K562 (cell line): ENCODE results near the gene B4GALNT4. TPM values are rescaled to one million over a fixed set of nuclear protein-coding genes. Genes with fewer than 3 reads are reported as not detected.

Source experiments
- BMI1 ChIP-seq: fragments of 150-350 bp; IDR thresholded peaks from 2 replicates; pipeline ENCODE4 v1.6.1; 2014; ENCODE audit warnings: low read length
- EP400 ChIP-seq: fragments of 450-650 bp; IDR thresholded peaks from 2 replicates; pipeline ENCODE4 v1.6.1; 2017; ENCODE audit warnings: antibody characterized with exemption, mild to moderate bottlenecking, moderate library complexity
- FOXK1 ChIP-seq: sonication (generic); formaldehyde crosslinking; IDR thresholded peaks from 2 replicates; pipeline ENCODE4 v1.8.0; 2022; ENCODE audit warnings: missing genetic modification reagents, mild to moderate bottlenecking, borderline replicate concordance
- GATAD2B ChIP-seq: fragments of 450-650 bp; IDR thresholded peaks from 2 replicates; pipeline ENCODE4 v1.6.1; 2017; ENCODE audit warnings: mild to moderate bottlenecking, borderline replicate concordance
- HDAC1 ChIP-seq, 2 experiments: fragments of 450-650 bp; IDR thresholded peaks; 2 replicates each; pipeline ENCODE4 v1.6.1; 2016 to 2017; ENCODE audit warnings: inconsistent platforms in 1 of 2, mild to moderate bottlenecking in 1 of 2, moderate library complexity in 1 of 2
- HDAC8 ChIP-seq: fragments of 450-650 bp; IDR thresholded peaks from 2 replicates; pipeline ENCODE4 v1.6.1; 2016; ENCODE audit warnings: mild to moderate bottlenecking, missing genetic modification characterization, moderate library complexity, missing compliant biosample characterization
- ILF3 ChIP-seq: fragments of 450-650 bp; IDR thresholded peaks from 2 replicates; pipeline ENCODE4 v1.6.1; 2018; ENCODE audit warnings: antibody characterized with exemption, mild to moderate bottlenecking, moderate library complexity, borderline replicate concordance
- MECOM ChIP-seq: fragments of 250-450 bp; sonication (Bioruptor Pico); IDR thresholded peaks from 2 replicates; pipeline ENCODE4 v1.8.0; 2022; ENCODE audit warnings: inconsistent platforms
- MYBL2 ChIP-seq, 2 experiments: fragments of 450-650 bp in 1 of 2; sonication (generic) in 1 of 2; formaldehyde crosslinking in 1 of 2; IDR thresholded peaks; 2 replicates each; pipeline versions ENCODE4 v1.6.1 to v1.8.1; 2017 to 2022; ENCODE audit warnings: borderline replicate concordance in 1 of 2, inconsistent platforms in 1 of 2, low read depth in 1 of 2, mild to moderate bottlenecking in 1 of 2, missing genetic modification reagents in 1 of 2, moderate library complexity in 1 of 2
- MYNN ChIP-seq, 2 experiments: sonication (generic); formaldehyde crosslinking in 1 of 2; IDR thresholded peaks; 2 replicates each; pipeline versions ENCODE4 v1.5.0 to v1.6.1; 2016 to 2020; ENCODE audit warnings: antibody characterized with exemption in 1 of 2, missing genetic modification reagents in 1 of 2
- PHTF2 ChIP-seq: fragments of 250-450 bp; sonication (Bioruptor Pico); IDR thresholded peaks from 2 replicates; pipeline ENCODE4 v1.5.0; 2021; ENCODE audit warnings: mild to moderate bottlenecking
- SIX5 ChIP-seq, 2 experiments: IDR thresholded peaks; 2 replicates each; pipeline ENCODE4 v1.6.1; 2011; ENCODE audit warnings: low read length in 2 of 2, borderline replicate concordance in 1 of 2, low read depth in 1 of 2, mild to moderate bottlenecking in 1 of 2, moderate library complexity in 1 of 2; ENCODE audit not compliant: insufficient read depth in 1 of 2
- TFAM ChIP-seq: fragments of 250-450 bp; sonication (Bioruptor Pico); conservative IDR thresholded peaks from 2 replicates; pipeline ENCODE4 v1.5.0; 2021; ENCODE audit warnings: mild to moderate bottlenecking, moderate library complexity
- ZBTB17 ChIP-seq: fragments of 450-650 bp; formaldehyde crosslinking; IDR thresholded peaks from 2 replicates; pipeline ENCODE4 v1.4.0; 2020; ENCODE audit warnings: mild to moderate bottlenecking
- ZBTB8A ChIP-seq: fragments of 450-650 bp; IDR thresholded peaks from 2 replicates; pipeline ENCODE4 v1.6.1; 2018; ENCODE audit warnings: mild to moderate bottlenecking, moderate library complexity; ENCODE audit not compliant: partially characterized antibody
- ZNF124 ChIP-seq: sonication (generic); formaldehyde crosslinking; IDR thresholded peaks from 2 replicates; pipeline ENCODE4 v1.8.1; 2022; ENCODE audit warnings: missing genetic modification reagents
- ZNF165 ChIP-seq: fragments of 250-450 bp; sonication (Bioruptor Pico); IDR thresholded peaks from 2 replicates; pipeline ENCODE4 v1.4.0; 2020; ENCODE audit warnings: borderline replicate concordance
- ZNF197 ChIP-seq: fragments of 200-800 bp; sonication (Bioruptor generic); IDR thresholded peaks from 2 replicates; pipeline ENCODE4 v1.6.1; 2016; ENCODE audit warnings: low read depth, missing genetic modification characterization, missing compliant biosample characterization
- ZNF384 ChIP-seq: IDR thresholded peaks from 2 replicates; pipeline ENCODE4 v1.6.1; 2012; ENCODE audit warnings: low read depth, low read length, improper control_type of control experiment
- ZNF583 ChIP-seq: fragments of 250-450 bp; sonication (Bioruptor Pico); IDR thresholded peaks from 2 replicates; pipeline ENCODE4 v1.4.0; 2020
- ZNF589 ChIP-seq: fragments of 200-800 bp; sonication (Bioruptor generic); IDR thresholded peaks from 2 replicates; pipeline ENCODE4 v1.6.1; 2016; ENCODE audit warnings: low read depth, missing genetic modification characterization, missing compliant biosample characterization
- polyA plus RNA-seq, 8 experiments: library from polyadenylated mRNA; depleted of rRNA in 4 of 8; stranded (reverse) in 5 of 8; unstranded in 3 of 8; fragments of >200 nt; fragmentation: Nextera tagmentation in 2 of 8; fragmentation: Illumina TruSeq in 1 of 8; extraction: Ambion mirVana in 2 of 8; extraction: Trizol in 1 of 8; gene quantifications; 2 replicates each; pipeline versions ENCODE4 v1.2.1 to v1.2.3, GENCODE V29; 2011 to 2014; ENCODE audit warnings: inconsistent platforms in 1 of 8, missing spikeins in 1 of 8
- total RNA-seq, 7 experiments: library from RNA; depleted of rRNA in 6 of 7; stranded (reverse); fragments of >200 nt in 6 of 7; fragmentation: Illumina TruSeq in 2 of 7; extraction: Trizol in 2 of 7; gene quantifications; 2 replicates each; pipeline versions ENCODE4 v1.2.1 to v1.2.3, GENCODE V29; 2011 to 2021; ENCODE audit warnings: low replicate concordance in 1 of 7
- TF ChIP-seq, protein P1 (sequence below): fragments of 250-450 bp; sonication (Bioruptor Pico); IDR thresholded peaks from 2 replicates; pipeline ENCODE4 v1.4.0; 2020; ENCODE audit warnings: mild to moderate bottlenecking, moderate library complexity, borderline replicate concordance
- TF ChIP-seq, protein P2 (sequence below): IDR thresholded peaks from 2 replicates; pipeline ENCODE4 v1.6.1; 2016; ENCODE audit warnings: missing genetic modification characterization, missing compliant biosample characterization
- TF ChIP-seq, protein P3 (sequence below): fragments of 250-450 bp; sonication (Bioruptor Pico); IDR thresholded peaks from 2 replicates; pipeline ENCODE4 v1.6.1; 2021; ENCODE audit warnings: mild to moderate bottlenecking

Gene B4GALNT4
- total and polyA plus RNA-seq, 9 of the 15 experiments (the other 6 are each of a cell fraction or from before 2014, with no cell fraction given): 0.20 to 37.1 (median 10.8) TPM; not detected in 1

DNA sequence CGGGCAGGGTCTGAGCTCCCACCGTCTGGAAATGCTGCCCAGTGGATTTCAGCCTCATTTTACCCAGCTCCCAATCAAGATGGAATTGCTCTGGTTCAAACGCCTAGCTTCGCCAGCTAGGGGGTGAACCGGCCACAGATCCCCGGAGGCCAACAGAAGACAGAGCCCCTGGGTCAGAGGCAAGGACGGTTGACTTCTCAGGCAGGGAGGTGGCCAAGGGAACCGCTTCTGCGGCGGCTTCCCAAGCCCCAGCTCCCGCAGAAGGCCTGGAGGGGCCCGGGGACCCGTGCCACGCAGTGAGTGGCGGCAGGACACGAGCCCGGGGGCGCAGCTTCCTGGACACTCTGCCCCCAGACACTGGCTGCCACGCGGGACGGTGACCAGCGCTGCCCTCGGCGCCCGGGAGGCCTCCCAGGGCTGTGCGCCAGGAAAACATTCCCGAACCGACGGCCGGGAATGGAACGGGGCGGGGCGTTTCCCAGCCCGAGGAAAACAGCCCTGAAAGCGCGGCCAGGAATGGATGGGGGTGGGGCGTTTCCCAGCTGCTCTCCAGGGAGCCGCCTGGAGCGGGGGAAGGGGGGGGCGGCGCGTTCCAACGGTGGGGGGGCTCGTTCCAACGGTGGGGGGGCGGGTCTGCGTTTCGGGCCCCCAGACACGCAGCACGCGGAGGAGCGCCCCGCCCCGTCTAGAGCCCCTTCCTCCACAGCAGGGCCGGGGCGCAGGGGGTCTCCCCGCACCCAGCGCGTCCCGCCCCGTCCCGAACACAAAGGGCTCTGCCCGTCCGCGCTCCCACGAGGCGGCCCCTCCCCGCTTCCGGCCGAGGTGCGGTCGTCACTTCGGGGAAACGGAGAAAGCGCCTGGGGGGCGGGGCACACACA lies 13.5 kb upstream of the B4GALNT4 start (continued):
- TF ChIP-seq, protein P1, sequence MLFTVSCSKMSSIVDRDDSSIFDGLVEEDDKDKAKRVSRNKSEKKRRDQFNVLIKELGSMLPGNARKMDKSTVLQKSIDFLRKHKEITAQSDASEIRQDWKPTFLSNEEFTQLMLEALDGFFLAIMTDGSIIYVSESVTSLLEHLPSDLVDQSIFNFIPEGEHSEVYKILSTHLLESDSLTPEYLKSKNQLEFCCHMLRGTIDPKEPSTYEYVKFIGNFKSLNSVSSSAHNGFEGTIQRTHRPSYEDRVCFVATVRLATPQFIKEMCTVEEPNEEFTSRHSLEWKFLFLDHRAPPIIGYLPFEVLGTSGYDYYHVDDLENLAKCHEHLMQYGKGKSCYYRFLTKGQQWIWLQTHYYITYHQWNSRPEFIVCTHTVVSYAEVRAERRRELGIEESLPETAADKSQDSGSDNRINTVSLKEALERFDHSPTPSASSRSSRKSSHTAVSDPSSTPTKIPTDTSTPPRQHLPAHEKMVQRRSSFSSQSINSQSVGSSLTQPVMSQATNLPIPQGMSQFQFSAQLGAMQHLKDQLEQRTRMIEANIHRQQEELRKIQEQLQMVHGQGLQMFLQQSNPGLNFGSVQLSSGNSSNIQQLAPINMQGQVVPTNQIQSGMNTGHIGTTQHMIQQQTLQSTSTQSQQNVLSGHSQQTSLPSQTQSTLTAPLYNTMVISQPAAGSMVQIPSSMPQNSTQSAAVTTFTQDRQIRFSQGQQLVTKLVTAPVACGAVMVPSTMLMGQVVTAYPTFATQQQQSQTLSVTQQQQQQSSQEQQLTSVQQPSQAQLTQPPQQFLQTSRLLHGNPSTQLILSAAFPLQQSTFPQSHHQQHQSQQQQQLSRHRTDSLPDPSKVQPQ (CRISPR knock-in tag): 0 out of 2 replicates have a peak, but pooled peaks have one; percentile 37
- TF ChIP-seq HDAC8 (tag) (peak; percentile 95), BMI1 (no peak), EP400 (peak; percentile 70; the same call in 1 of the 2 replicates), FOXK1 (CRISPR knock-in tag) (no peak), ZNF197 (CRISPR knock-in tag) (peak; percentile 92), ILF3 (no peak), ZBTB17 (CRISPR knock-in tag) (peak; percentile 92), ZNF583 (CRISPR knock-in tag) (peak; percentile 90), HDAC1 (IDR thresholded peaks at IDR 0.05) (no peak), ZBTB8A (no peak), ZNF384 (no peak), ZNF165 (CRISPR knock-in tag) (peak; percentile 86; the same call in 1 of the 2 replicates), ZNF589 (CRISPR knock-in tag) (peak; percentile 96), MYNN (IDR thresholded peaks at IDR 0.05) (no peak), MYNN (CRISPR knock-in tag; IDR thresholded peaks at IDR 0.05) (no peak), MYBL2 (IDR thresholded peaks at IDR 0.05; ENCODE audit: low read depth) (no peak), MYBL2 (CRISPR knock-in tag; IDR thresholded peaks at IDR 0.05; ENCODE audit: borderline replicate concordance) (no peak), SIX5 (IDR thresholded peaks at IDR 0.05; ENCODE audit: borderline replicate concordance in 1 of 2, insufficient read depth in 1 of 2, low read depth in 1 of 2, low read length in 2 of 2) (no peak), PHTF2 (CRISPR knock-in tag) (no peak; the same call in 1 of the 2 replicates), TFAM (CRISPR knock-in tag) (no peak), ZNF124 (CRISPR knock-in tag) (no peak), GATAD2B (peak; percentile 67; the same call in 1 of the 2 replicates), MECOM (CRISPR knock-in tag) (peak; percentile 84)
- TF ChIP-seq, protein P2, sequence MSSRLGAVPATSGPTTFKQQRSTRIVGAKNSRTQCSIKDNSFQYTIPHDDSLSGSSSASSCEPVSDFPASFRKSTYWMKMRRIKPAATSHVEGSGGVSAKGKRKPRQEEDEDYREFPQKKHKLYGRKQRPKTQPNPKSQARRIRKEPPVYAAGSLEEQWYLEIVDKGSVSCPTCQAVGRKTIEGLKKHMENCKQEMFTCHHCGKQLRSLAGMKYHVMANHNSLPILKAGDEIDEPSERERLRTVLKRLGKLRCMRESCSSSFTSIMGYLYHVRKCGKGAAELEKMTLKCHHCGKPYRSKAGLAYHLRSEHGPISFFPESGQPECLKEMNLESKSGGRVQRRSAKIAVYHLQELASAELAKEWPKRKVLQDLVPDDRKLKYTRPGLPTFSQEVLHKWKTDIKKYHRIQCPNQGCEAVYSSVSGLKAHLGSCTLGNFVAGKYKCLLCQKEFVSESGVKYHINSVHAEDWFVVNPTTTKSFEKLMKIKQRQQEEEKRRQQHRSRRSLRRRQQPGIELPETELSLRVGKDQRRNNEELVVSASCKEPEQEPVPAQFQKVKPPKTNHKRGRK: no peak
- TF ChIP-seq, protein P3, sequence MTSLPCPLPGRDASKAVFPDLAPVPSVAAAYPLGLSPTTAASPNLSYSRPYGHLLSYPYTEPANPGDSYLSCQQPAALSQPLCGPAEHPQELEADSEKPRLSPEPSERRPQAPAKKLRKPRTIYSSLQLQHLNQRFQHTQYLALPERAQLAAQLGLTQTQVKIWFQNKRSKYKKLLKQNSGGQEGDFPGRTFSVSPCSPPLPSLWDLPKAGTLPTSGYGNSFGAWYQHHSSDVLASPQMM (CRISPR knock-in tag): no peak
